Activated CD4-positive, alpha-beta T cell treated with anti-CD3 and anti-CD28 coated beads, Interleukin-2, amount 50 U/mL, for 48 hours (primary cell): ENCODE measurements around the gene QKI.

Experiments used
- DNase-seq, 2 experiments: peaks; one replicate each; pipeline ENCODE4 v3.0.0-alpha.2; 2020

The QKI gene

DNA sequence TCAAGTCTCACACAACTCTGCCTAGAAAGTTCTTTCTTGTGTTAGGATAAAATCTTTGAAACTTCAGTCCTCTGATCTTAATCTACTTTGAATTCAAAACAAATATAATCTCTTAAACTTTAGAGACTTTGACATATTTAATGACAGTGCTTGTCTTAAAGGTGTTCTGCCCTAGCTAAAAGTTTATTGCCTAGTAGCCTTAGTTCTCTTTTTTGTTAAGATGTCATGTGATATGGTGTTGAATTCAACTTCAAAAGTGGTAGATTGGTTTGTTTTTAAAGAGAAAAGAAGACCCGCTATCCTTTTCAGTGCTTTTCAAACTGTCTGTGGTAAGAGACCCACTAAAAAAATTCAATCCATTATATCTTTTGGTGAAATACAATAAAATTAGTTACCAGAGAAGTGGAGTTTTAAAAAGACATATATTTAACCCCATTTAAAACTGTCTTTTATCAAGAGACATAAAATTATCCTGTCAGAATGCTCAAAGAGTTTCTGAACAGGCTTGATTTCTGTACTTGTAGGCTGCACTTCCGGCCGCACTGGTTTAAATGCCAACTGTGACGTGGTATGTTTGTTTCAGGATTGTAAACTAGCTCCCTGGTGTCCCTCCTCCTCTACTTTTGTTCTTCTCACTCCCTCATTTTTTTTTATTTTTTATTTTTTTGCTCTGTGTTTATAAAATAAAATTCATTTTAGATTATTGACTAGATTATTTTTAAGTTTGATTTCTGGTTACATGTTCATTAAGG is 76.5 kb downstream of the QKI start:
- peak in 1 of 2 experiments; percentile 7 for DNase-seq

DNA sequence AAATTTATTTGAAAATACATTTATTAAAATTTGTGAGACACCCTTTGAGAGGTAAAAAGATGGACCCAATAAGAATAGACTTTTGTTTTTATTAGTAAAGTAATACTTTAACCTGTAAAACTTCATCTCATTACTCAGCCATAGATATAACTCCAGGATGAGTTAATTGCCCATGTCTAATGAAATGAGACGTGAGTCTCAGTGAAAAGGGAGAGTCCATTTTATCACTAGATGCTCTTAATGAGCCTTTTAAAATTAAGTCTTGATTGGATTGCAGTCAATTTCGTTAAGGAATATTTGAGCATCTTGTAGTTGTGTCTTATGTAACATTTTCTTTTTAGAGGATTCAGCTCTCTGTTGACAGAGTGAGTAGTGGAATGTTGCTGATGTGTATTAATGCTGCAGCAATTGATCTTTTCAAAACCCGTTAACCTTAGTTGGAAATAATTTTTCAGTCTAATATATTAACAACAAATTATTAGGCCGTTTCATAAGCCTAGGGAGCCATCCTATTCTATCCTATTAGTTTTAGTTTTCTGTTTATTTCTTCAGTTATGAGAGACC is 77.3 kb downstream of the QKI start:
- no peak for DNase-seq

DNA sequence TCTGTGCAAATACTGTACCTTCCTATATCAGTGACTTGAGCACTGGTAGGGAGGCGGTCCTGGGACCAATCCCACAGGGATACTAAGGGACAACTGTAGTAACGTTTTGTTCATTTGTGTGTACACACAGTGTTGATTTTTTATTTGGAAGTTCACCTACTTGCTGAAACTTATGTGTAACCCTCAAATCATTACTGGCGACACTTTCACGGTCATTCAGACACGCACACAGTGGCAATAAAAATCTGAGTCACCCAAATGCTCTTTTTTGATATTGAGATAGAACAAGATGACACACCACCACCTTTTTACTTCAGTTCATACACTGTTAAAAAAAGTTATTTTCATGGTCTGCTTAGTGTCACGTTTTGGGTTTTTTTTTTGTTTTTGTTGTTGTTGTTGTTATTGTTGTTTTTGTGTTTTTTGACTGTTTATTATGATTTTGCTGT is 79.8 kb downstream of the QKI start:
- no peak for DNase-seq

DNA sequence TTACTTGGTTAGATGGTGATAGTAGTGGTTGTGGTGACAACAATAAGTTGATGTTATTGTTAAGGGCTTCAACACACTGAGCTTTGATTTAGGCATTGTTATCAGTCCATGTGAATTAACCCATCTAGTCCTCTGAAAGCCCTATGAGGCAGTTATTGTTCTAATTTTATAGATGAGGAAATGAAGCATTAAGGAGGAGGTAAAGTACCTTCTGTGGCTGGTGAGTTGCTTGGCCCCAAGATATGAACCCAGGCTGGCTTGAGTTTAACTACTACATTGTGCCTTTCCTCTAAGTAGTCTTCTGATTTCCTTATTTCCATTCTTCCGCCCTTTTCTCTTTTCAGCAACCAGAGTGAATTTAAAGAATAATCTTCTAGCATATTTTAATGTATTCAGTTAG is 81.7 kb downstream of the QKI start:
- DNase-seq, result no peak

DNA sequence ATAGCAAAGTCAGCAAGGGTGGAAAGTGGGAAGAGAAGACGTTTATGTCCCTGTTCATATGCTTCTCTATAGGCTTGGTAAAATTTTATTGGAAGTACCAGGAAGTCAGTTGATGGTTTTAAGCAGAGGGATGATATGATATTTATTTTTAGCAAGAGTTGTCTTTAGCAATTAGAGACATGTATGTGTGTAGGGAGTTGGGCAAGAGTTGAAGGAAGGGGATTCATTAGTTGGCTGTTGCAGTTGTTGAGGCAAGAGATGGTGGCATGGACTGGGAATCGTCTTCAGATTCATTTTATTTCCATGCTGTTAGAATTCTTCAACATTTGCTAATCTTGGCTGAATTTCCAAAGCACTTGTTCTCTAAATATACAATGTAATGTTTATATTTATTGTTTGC is 85.6 kb downstream of the QKI start:
- no peak for DNase-seq

DNA sequence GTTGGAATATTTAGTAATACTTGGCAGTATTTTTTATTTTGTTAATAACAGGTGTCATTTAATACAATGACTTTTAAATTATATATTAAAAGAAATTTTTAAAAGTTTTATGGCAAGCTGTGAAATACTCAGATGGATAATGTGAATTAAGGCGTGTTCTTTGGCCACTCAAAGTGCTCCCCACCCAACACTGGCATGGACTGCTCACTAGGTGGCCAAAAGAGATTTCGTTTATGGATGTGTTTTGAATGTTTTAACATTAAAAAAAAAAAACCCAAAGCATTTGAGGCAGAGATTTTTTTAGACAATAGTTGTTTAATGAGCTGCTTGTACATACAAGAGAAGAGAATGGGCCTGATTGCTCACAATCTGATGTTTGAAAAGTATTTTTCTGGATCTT is 86.5 kb downstream of the QKI start:
- no peak for DNase-seq

DNA sequence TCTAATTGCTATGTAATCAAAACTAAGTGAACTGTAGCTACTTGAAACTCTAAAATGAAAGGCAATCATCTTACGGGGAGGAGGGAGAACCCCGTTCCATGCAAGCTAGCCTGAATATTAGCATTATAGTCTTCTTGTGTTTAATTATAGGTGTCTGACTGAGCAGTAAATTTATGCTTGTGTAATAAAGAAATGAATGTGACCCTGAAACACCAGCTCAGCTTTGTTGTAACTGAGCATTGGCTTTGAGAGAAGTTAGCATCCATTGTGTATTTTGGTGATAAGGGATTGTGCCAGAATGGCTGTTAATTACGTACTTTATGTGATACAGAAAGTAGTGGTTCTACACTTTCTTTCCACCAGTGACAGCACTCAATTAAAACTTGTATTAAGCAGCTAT is 86.9 kb downstream of the QKI start:
- DNase-seq, result no peak

DNA sequence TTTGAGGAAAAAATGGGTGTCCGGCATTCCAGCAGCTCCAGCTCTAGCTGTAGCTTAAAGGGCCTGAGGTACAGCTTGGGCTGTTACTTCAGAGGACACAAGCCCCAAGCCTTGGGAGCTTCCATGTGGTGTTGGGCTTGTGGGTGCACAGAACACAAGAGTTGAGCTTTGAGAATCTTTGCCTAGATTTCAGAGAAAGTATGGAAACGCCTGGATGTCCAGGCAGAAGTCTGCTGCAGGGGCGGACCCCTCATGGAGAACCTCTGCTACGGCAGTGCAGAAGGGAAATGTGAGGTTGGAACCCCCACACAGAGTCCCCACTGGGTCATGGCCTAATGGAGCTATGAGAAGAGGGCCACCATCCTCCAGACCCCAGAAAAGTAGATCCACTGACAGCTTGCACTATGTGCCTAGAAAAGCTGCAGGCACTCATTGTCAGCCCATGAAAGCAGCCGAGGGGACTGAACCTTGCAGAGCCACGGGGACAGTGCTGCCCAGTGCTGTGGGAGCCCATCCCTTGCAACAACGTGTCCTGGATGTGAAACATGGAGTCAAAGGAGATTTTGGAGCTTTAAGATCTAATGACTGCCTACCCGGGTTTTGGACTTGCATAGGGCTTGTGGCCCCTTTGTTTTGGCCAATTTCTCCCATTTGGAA is 90.6 kb downstream of the QKI start:
- DNase-seq, result no peak

DNA sequence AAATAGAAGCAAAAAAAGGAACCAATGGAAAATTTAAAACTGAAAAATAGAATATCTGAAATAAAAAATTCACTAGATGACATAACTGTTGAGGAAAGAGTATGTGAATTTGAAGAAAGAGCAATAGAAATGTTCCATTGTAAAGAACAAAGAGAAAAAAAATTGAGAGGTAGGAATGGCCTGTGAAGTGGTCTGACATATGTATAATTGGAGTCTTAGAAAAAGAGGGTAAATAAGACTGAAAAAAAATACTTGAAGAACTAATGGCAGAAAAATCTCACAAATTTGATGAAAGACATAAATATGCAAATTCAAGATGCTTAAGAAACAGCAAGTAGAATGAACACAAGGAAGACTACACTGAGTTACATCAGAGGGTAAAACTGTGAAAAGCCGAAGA is 93.4 kb downstream of the QKI start:
- DNase-seq, result no peak

DNA sequence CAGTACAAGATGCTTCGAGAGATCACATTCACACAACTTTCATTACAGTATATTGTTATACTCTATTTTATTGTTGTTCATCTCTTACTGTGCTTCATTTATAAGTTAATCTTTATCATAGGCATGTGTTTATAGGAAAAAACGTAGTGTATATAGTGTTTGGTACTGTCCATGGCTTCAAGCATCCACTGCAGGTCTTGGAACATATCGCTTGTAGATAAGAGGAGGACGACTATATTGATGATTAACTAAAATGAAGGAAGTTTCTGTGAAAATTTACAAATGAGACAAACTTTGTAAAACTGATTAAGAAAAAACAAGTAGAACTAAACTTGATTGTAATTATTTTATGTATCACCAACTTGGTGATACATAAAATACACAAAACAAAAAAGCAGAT is 98.5 kb downstream of the QKI start:
- DNase-seq, result no peak

DNA sequence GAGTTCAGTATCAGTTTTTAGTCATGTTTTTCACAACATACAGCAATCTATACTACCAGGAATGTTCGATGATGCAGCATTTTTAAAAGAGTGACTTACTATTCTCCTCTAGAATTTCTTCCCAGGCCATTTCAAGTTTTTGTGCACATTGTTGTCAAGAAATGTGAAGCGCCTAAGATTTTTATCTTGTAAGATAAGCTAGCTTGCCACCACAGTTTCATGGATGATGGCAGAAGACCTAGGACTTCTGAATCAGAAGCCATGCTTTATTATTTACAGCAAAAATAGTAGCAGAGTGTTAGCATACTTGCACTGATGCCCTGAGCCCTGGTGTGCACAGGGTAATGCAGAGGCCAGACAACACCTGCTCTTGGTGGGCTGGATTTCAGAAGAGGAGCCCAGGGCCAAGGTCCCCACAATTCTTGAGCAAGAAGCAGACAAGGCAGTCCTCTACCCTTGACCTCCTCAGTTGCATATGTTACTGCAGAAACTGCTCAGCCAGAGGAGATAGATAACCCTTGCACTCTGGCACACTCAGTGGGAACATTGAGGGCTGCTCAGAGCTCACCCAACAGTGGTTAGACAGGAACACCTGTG is 99.2 kb downstream of the QKI start:
- no peak for DNase-seq

DNA sequence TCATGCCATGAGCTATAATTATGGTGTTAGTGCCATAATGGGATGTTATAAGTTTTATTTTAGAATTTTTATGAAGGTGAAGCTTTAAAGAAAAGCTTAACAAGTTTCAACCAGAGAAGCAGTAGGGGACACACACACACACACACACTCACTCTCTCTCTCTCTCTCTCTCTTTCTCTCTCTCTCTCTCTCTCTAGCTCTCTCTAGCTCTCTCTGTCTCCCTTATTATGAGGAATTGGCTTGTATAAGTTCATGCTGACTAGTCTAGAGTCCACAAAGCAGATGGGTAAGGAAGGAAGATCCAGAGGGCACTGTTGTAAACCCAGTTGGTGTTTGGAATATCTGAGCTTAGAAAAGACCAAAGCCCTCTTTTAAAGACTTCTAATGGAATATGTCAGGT is 102.4 kb downstream of the QKI start:
- no peak for DNase-seq

DNA sequence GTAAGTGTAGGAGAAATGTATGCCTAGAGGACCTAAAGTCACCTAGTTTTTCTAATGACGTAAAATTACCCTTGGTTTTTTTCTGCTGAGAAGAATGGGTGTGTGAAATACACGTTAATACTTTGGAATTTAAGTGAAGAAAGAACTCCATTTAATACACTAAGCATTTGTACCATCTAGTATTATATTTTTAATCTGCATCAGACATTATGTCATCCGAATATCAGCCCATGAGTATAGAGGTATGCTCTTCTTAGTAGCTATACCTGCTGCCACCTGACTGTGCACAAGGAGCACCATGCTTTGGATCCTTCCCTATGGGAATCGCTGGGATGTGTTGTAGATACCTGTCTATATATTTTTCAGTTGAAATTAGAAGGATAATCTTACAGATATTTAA is 106.4 kb downstream of the QKI start:
- no peak for DNase-seq

DNA sequence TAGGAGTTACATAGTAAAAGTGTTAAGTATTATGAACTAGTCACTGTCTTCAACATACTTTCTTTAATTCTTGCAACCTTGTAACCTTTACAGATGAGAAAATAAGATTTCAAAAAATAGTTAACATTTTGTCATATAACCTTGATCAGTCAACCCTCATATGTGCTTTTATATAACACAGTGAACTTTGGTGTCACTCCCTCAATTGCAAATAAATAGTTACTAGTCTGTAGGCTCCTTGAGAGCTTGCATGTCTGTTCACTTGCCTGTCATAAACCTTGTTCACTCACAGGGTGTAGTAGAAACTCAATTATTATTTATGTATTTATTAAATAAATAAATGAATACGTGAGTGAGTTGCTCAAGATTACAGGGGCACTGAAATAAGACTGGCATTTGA is 107.5 kb downstream of the QKI start:
- DNase-seq, result no peak

DNA sequence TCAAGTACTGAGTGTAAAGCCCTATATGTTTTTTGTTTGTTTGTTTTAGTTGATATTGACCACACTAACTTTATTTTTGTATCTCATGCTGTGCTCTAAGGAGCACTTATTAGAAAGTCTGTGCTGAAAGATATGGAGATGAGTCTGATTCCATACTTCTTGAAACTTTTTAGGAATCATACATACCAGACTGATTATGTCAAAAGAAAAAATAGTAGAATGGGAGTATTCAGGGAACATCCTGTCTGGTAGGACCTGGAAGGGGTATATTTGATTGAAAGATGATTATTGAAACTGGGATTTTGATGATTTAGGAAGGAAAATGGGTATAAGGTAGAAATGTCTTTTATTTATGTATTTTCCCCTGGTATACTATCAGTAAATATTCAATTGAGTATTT is 111.4 kb downstream of the QKI start:
- no peak for DNase-seq

DNA sequence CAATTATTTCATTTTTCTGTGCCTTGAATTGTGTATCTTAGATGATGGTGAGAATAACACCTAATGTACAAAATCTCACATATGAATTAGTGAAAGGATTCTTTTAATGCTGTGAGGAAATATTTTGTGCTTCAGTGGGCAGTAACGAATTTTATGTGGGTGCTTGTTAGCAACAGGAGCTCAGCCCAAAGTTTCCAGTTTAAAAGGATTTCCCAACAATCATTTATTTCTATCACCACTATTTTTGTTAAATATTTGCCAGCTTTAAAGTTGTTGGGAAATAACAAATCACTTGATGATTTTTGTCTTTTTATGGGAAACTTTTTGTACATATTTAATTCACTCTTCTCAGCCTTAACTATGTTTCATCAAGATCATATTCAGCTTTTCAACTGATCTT is 111.8 kb downstream of the QKI start:
- no peak for DNase-seq

DNA sequence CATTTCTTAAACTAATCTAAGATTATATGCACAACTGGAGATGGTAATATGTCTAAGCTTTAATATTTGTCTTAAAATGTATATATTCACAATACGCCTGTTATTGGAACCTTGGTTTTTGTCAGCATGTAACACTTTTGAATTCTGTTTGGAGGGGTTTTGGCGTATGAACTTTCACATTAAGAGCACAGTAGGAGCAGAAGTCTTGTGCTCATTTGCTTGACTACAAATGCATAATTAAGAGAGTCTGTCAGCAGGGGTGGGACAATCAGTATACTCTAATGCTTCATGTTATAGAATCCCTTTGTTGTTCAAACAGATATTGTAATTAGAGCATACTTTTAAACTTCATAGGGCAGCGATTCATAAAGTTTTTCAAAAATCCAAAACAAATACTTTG is 112.8 kb downstream of the QKI start:
- DNase-seq, result no peak

DNA sequence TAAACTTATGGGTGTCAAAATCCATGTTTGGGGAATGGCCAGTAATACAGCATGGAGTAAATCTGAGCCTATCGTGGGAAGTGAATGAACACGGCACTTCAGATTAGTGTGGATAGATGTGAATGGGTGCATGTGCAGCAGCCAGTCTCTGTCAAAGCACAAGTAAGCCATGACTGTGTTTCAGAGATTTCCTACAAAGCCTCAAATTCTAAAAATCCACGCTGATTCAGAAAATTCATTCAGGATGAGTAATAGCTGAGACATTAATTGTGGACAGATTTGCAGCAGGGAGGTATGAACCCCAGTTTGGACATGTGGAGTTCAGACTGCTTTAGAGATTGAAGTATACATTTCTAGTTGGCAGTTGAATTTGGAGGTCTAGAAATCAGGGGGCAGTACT is 115.1 kb downstream of the QKI start:
- DNase-seq, result no peak

DNA sequence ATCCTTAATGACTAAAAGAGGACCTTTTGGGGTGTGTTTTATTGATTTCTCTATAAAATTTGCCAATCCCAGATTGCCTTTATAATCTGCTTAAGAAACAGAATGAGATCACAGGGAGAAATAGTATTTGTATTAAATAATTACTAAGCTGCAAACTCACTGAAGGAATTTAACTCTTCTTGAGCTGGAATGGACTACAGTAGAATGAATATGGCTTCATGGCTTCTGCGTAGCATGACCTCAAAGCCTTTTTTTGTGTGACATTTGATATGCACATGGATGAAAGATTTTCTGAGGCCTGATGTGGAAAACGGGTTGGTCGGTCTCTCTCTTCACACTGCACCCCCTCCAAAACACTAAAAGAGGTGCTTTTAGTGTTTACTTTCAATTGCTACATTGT is 115.9 kb downstream of the QKI start:
- no peak for DNase-seq

DNA sequence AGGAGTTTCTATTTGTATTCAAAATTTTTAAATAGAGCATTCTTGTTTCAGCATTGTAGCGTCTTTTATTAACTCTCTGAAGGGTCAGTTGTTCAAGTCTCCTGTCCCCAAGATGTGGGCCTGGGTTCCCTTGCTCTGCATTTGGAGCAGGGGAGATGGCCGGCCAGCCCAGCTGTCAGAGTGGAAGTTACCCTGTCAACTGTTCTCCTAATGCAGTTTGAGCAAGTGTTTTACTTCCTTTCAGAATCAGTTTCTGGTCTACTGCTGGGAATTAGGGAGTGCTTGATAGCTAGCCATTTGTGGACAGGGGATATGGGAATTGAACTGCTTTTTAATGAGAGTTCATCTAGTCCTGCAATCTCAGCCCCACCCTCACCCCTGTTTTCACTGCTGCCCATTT is 116.6 kb downstream of the QKI start:
- DNase-seq, result no peak

DNA sequence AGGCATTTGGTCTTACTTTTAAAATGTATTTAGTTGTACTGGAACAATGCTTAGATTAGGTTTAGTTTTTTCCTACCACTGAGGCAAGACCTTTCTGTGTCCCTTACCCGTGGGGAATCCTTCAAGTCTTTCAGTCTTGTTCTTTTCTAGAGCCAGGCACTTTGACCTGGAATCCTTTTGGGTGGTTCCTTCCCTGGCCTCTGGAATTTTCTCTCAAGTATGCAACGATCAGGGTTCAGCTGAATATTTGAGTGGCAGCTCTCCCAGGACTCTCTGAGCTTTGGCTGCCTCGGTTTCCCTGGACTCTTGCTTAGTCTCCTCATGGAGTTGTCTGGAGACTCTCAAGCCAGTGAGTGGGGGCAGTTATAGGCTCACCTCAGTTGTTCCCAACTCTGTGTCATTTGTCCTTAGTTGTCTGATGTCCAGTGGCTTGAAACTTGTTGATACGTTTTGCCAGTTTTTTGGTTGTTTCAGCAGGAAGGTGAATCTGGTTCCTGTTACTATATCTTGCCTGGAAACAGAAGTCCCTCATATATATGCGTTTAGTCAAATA is 118.1 kb downstream of the QKI start:
- no peak for DNase-seq

DNA sequence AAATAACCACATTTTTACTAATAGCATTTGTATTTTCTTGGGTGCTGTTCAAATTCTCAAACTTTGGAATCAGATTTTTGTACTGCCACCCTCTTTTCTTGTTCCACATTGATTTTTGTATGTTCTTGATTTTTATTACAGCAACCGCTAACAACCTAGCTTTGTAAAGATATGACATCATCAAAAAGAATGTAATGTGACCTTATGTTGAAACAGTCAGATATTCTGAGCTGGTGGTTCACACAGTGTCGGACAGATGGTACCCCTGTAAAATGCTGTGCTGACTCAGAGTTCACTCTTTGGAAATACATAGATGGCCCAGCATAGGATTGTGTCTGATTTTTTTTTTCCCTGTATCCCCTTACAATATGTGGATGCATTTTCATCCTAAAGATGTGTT is 118.9 kb downstream of the QKI start:
- no peak for DNase-seq

DNA sequence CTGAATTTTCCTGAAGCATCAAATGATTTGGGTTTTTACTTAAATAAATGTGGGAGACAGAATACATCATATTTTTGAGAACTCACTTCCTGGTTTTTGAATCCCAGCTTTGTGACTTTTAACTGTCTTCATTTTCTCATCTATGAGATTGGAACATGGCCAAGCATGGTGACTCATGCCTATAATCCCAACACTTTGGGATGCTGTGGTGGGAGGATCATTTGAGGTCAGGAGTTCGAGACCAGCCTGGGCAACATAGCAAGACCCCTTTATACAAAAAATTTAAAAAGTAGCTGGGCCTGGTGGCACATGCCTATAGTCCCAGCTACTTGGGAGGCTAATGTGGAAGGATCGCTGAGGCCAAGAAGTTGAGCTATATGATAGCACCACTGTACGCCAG is 122.3 kb downstream of the QKI start:
- no peak for DNase-seq

DNA sequence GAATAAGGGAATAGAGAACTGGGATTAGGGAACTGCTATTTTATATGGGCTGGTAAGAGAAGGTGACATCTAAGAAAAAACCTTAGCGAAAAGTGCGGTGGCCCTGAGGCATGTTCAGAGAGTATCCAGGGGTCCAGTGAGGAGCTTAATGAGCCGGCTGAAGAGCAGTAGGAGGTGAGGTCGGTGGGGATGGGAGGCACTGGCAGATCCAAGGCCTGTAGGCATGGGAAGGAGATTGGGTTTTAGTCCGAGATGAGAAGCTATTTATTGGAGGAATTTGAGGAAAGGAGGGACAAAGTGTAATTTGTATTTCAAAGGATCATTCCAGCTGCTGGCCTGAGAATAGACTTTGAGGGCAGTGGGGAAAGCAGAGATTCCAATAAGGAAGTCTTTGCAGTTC is 123.8 kb downstream of the QKI start:
- no peak for DNase-seq
